A549 treated with AZD2906 at 1 μM for 4 hours (cell line): ENCODE data around the gene PSKH1. TPM values are rescaled to one million over a fixed set of nuclear protein-coding genes. Genes with fewer than 3 reads are reported as not detected.

Experiments
- total RNA-seq: library from RNA; stranded (reverse); fragments of 200-300 nt; extraction: Qiagen RNA extraction; gene quantifications from 5 replicates; pipeline ENCODE4 v1.2.3, GENCODE V29; 2022

PSKH1 gene
- 13.8 to 18.3 TPM (median 16.6 TPM) in 5 replicates for total RNA-seq

DNA sequence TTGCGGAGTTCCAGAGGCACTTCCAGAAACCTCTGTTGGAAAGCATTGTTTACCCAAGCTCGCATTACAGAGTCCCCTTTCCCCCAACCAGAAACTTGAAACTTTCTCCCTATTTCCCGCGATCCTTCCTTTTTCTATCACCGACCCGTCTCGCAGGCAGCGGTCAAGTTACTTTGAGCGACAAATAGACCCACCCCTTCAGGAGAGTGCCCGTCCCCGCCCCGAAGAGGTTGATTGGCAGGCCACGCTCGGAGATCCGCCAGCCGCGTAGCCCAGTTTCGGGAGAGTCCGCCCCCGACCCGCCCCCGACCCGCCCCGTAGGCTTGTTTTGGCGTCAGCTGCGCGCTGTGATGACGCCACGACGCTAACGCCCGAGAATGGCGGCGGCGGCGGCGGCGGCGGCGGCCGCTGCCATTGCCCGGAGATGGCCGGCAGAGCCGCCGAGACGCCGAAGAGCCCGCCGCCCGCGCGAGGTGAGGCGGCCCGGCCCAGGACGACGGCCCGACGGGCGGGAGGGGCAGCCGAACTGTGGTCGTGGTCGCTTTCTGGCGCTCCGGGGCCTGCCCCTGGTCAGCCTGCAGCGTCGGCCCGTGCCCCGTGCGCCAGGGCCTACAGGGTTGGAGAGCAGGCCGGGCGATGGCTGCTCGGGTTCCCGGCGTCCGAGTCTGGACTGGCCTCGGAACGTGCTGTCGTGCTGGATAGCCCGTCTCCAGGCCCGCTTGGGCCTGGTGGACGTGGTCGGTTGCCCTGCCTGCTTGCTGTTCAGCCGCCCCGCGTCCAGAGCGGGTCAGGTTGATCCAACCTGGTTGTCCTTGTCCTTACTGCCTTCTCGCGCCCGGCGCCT, at the start of gene PSKH1:
PSKH1 (plus strand) TSS at position 356 of the 844 bp plus-strand sequence. CDS start 15,496 bp downstream, outside the sequence.

DNA sequence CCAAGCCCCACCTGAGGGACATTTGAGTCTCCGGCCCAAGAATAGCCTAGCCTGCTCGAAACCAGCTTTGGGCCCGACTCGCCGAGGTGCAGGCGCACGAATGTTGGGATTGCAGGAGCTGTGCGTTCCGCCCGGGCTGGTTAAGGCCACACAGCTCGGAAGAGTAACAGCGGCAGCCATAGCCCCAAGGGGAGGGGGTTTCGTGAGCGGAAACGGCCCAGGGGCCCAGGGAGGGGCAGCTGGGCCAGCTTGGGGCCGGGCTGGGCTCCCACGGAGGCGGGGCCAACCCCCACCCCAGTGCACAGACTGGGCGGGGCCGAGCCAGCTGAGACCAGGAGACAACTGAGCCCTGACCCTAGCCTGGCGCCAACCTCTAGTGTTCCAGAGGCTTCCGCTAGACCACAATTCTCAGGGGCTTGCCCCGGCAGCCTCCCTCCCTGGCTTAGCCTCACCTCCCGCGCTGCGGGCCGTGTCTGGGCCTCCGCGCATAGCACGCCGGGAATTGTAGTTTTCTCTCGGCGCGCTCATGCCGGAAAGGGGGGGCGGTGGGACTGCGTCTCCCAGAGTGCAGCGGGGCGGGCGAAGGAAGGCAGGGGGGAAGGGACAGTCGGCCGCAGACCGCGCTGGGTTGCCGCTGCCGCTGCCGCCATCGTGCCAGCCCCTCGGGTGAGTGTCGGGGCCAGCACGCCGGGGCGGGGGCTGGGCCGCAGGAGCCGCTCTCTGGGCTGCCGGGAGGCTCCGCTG, 46.6 kb upstream of the PSKH1 start, which contains the start of gene NUTF2:
NUTF2 (plus strand) TSS at position 614 of the 744 bp plus-strand sequence. CDS start 18,198 bp downstream, outside the sequence.

DNA sequence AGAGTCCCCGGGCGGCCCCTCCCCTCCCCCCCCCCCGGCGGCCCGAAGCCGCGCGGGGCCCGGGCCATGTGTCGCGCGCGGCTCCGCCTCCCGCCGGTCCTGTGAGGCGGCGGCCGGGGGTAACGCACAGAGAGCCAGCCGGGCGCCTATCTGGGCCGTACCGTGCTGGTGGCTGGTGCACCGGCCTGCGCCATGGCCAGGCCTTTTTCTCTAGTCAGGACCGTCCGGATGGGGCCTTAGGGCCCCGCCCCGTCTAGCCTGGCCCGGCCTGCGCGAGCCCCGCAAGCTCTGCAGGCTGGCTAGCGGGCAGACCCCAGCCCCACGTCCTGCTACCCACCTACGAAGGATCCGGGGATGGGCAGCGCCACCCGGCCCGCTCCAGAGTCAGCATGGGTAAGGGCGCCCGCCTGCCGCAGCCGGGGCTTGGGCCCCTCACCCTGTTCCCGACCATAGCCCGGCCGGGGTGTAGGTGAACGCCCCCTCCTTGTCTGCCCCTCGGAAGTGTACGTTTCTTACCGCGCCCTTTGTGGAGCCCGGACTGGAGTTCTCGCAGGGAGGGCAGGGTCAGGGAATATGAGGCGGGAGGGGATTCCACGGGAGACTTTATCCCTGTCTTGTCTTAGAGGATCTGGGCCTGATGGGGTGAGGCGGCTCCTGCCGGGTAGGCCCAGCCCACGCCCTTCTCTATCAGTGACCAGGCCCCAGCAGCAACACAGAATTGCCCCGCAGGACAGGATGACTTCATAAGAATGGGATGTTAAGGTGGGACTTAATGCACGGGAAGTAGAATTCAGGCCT, 45.8 kb upstream of the PSKH1 start, which contains the start of gene CENPT:
CENPT (minus strand) TSS at position 630 of the 798 bp plus-strand sequence. CDS start 13,834 bp downstream, outside the sequence.

DNA sequence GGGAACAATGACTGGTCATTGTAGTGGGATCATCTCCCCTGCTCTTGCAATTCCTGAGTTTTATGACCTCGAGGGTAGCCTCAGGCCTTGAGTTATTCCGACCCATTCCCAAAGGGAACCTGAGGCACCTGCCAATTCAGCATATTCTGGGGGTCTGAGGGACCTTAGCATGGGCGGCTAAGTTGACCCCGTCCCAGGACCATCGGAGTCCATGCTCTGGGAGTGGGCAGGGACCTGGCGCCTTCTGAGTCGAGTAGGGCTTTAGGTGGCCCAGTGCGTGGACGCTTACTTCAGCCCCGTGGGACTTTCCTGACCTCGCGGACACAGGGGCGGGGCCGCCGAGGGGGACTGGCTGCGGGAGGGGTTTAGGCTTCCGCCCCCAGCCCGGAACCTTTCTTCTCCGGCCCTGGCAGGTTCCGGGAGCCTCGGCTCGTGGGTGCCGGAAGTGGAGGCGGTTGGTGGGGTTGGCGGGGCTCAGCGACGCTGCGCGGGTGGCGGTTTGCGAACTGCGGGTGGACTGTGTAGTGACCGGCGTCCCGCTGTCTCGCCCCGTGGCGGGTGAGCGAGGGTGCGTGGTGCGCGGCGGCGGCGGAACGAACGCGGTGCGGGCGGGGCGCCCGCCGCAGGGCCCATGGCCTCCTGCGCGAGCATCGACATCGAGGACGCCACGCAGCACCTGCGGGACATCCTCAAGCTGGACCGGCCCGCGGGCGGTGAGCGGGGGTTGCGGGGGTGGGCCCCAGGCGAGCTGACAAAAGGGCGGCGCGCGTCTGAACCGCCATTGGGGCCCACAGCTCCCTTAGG, 20.2 kb upstream of the PSKH1 start, which contains the start of gene EDC4:
EDC4 (plus strand) TSS at position 422 of the 804 bp plus-strand sequence; CDS start at position 632, 210 bp downstream.

DNA sequence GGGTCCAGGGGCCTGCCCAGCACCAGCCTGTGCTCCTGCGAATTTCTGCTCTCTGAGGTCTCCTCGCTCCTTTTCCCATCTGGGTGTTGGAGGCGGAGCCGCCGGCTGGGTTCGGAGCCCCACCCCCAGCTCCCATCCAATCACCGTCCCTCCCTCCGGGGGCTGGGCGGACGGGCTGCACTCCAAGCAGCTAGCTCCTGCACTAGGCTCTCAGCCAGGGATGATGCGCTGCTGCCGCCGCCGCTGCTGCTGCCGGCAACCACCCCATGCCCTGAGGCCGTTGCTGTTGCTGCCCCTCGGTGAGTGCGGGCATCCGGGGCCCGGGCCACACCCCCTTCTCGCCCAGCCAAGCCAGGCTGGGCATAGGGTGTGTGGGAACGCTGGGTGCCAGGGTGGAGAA, 8.4 kb upstream of the PSKH1 start, which contains the start of gene NRN1L:
NRN1L (plus strand) TSS at position 202 of the 400 bp plus-strand sequence; CDS start at position 221, 19 bp downstream.

DNA sequence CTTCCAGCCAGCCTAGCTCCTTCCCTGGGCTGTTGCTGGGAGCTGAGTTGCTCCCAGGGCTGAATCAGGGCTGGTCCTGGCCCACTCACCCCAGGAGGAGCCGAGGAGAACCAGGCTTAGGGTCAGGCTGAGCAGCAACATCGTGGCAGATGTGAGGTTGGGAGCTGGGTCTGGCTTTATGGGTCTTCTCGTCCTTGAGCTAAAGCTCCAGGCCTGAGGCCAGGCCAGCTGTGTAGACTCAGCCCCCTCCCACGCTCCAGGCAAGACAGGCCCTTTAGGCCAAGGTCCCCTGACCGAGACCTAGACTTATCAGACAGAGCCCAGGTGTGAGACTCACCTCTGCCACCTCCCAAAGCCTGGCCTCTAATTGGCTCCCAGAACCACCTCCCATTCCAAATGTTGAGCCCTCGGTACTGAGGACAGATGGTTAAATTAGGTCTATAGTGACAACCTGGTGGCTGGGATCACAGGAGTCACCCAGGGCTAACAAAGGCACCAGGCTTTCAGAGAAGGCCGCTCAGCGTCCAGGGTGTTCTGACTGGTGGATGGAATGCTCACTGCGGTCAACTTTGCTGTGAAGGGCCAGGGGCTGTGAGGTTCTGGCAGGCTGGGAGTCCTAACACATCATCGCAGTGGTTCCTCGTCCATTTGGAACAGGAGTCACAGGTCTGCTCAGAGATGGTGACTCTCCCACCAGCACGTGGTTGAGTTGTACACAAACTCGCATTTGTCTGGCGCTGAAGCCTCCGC, 38.8 kb downstream of the PSKH1 start, which contains the start of gene CTRL:
CTRL (minus strand) TSS at position 151 of the 750 bp plus-strand sequence; CDS start at position 141, 10 bp downstream.

DNA sequence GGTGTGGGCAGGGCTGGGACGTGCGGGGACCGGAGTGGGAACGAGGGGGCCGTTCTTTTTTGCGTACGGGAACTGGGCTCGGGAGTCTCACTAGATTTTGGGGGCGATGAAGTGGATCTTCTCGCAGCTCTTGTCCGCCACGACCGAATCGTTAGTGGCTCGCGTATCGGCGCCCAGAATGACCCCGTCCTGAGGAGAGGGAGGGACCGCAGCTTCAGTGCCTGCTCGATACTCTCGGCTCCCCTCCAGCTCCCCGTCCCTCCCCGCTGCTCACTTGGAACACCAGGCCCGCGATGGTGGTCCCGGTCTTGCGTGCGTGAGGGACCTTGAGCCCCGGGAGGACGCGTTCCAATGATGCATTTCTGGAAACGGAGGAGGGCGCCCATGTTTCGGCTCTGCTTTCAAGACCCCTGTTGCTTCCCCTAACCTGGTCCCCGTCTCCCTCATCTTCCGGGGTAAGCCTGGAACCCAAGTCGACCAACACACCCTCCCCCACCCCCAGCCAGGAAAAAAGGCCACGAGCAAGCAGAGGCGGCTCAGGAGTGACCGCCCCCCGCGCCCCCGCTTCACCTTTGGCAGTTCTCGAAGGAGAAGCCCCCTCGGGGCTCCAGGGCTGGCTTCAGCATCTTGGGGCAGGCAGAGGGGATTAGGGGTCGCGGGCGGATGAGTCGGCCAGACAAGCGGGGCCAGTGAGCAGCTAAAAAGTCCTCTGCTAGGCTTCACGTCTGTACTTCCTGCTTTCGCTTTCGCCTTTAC, 43.2 kb downstream of the PSKH1 start, which contains the start of gene PSMB10:
PSMB10 (minus strand) TSS at position 727 of the 756 bp plus-strand sequence; CDS start at position 626, 101 bp downstream.

DNA sequence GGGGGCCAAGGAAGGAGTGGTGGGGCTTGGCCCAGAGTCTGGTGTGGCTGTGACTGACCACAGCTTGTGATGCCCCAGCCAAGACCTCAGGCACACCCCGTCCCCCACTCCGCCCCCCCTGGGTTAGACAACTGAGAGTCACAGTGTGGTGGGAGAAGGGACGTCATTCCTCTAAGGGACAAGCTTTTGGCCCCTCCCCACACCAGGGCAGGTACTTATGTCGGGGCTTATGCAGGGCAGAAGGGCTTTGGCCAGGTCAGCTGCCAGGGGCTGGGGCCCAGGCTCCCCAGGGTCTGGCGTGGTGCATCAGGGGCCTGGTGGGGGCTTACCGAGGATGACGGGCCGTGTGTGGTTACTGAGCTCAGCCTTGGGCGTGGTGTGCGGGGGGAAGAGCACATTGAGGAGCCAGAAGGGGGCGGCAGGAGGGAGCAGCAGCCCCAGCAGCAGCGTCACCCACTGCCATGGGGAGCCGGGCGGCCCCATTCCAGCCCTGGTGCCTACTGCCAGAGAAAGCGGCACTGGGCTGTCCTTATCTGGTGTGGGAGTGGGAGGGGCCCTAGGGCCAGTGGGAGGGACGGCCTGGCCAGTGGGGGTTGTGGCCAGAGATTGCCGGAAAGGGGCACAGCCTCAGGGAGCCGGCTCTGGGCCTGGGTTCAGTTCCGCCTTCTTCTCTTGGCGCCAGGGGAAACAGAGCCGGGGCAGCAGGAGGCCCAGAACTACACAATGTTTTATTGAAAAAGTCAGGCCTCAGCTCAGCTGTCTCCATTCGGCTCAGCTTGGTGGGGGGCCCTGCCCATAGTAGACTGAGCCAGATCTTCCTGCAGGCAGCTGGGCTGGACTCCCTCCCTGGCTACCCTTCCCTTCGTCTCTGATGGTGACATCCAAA, 50.8 kb downstream of the PSKH1 start, which contains the start of gene LCAT:
LCAT (minus strand) TSS at position 502 of the 886 bp plus-strand sequence; CDS start at position 483, 19 bp downstream.

DNA sequence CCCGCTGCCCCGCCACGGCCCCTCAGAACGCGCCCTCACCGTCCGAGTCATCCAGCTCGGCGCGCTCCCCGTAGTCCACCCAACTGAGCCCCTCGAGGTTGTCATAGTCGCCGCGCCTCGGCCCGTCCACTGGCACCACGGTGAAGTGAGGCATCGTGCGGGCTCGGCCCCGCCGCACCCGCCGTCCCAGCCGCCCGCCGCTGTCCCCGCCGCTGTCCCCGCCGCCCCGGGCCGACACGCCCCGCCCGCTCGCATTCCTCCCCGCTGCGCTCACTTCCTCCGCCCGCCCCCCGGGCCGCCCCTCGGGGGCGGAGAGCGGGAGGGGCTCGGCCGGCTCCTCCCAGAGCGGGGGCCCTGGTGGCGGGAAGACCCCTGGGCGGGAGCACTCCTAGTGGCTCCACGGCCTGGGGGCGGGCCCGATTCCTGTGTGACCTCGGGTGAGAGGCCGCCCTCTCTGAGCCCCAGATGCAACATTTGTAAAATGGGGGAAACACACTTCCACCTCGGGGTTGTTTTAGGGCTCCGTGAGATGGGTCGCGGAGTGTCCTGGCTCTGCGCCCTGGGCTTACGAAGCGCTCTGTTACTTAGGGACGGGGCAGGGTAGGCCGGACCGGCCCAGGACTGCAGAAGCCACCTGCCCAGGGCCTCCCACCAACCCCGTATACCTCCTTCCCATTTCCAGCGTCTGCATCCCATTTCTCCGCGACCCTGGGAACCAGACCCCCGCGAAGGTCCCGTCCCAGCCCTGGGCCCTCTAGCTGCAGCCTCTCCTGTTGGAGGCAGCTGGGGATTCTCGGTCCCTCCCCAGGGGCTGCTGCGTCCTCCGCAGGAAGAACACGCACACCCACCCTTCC, 75.6 kb downstream of the PSKH1 start, which contains the start of gene SLC12A4:
SLC12A4 (minus strand) TSS at position 238 of the 854 bp plus-strand sequence; CDS start at position 154, 84 bp downstream.

Other genes with a start within 250 kb of the PSKH1 start
- gene CARMIL2, start 248.1 kb upstream of the PSKH1 start, total RNA-seq: 1.2 to 3.1 TPM (median 2.6 TPM) in 5 replicates
- 31.5 to 38.9 TPM (median 36.7 TPM) in 5 replicates for gene ACD, start 233.0 kb upstream of the PSKH1 start, total RNA-seq
- gene PARD6A, start 232.3 kb upstream of the PSKH1 start, total RNA-seq: 1.5 to 2.7 TPM (median 2.2 TPM) in 5 replicates
- 5.7 to 12.3 TPM (median 10.1 TPM) in 5 replicates for gene ENKD1, start 226.5 kb upstream of the PSKH1 start, total RNA-seq
- 0.08 to 0.15 TPM (median 0.12 TPM) in 4 of 5 replicates, not detected in the other for gene C16orf86, start 226.4 kb upstream of the PSKH1 start, total RNA-seq
- gene GFOD2, start 173.9 kb upstream of the PSKH1 start, total RNA-seq: 15.6 to 18.9 TPM (median 16.6 TPM) in 5 replicates
- gene RANBP10, start 86.7 kb upstream of the PSKH1 start, total RNA-seq: 8.0 to 9.5 TPM (median 8.4 TPM) in 5 replicates
- gene TSNAXIP1, start 86.4 kb upstream of the PSKH1 start, total RNA-seq: 0.21 to 0.63 TPM (median 0.44 TPM) in 5 replicates
- gene THAP11, start 50.9 kb upstream of the PSKH1 start, total RNA-seq: 26.5 to 41.7 TPM (median 40.0 TPM) in 5 replicates
- gene NUTF2, start 46.3 kb upstream of the PSKH1 start, total RNA-seq: 232 to 250 TPM (median 235 TPM) in 5 replicates
- gene CENPT, start 45.6 kb upstream of the PSKH1 start, total RNA-seq: 21.8 to 28.3 TPM (median 26.3 TPM) in 5 replicates
- 47.8 to 62.7 TPM (median 58.0 TPM) in 5 replicates for gene EDC4, start 20.2 kb upstream of the PSKH1 start, total RNA-seq
- 0.15 to 0.24 TPM (median 0.20 TPM) in 4 of 5 replicates, not detected in the other for gene NRN1L, start 8.4 kb upstream of the PSKH1 start, total RNA-seq
- gene CTRL, start 38.6 kb downstream of the PSKH1 start, total RNA-seq: 1.2 to 1.9 TPM (median 1.5 TPM) in 5 replicates
- gene PSMB10, start 43.6 kb downstream of the PSKH1 start, total RNA-seq: 37.3 to 52.6 TPM (median 52.0 TPM) in 5 replicates
- gene LCAT, start 50.9 kb downstream of the PSKH1 start, total RNA-seq: 4.5 to 13.3 TPM (median 12.1 TPM) in 5 replicates
- gene SLC12A4, start 75.4 kb downstream of the PSKH1 start, total RNA-seq: 26.9 to 33.6 TPM (median 29.3 TPM) in 5 replicates
- gene DPEP3, start 87.2 kb downstream of the PSKH1 start, total RNA-seq: not detected in 5 replicates
- gene DPEP2, start 106.2 kb downstream of the PSKH1 start, total RNA-seq: 0.05 TPM in 1 of 5 replicates, not detected in the others
- not detected in 5 replicates for gene DPEP2NB, start 122.7 kb downstream of the PSKH1 start, total RNA-seq
- 17.2 to 21.0 TPM (median 19.3 TPM) in 5 replicates for gene DDX28, start 130.0 kb downstream of the PSKH1 start, total RNA-seq
- 16.4 to 17.6 TPM (median 16.9 TPM) in 5 replicates for gene DUS2, start 130.0 kb downstream of the PSKH1 start, total RNA-seq
- gene NFATC3, start 192.1 kb downstream of the PSKH1 start, total RNA-seq: 12.2 to 15.0 TPM (median 14.4 TPM) in 5 replicates